GM19023 (cell line): ENCODE measurements around the gene PPIP5K1.

Experiments used
- ATAC-seq: cut with Tn5 transposase; IDR thresholded peaks from one replicate; pipeline ENCODE4 v1.9.1; 2021; ENCODE audit warnings: mild to moderate bottlenecking, moderate library complexity; ENCODE audit not compliant: unreplicated experiment

PPIP5K1 gene

GRCh38 chr15:43492673-43493601, 97.1 kb downstream of the PPIP5K1 start, which contains the start of gene TP53BP1:
Gene TP53BP1 (minus strand): TSS chr15:43493156. CDS start chr15:43493043, 113 bp downstream.
- peak; percentile 99 for ATAC-seq

GRCh38 chr15:43492266-43492665, 97.7 kb downstream of the PPIP5K1 start:
- ATAC-seq, result no peak

- no peak for ATAC-seq
Measured at GRCh38 chr15:43489191-43489590, 100.8 kb downstream of the PPIP5K1 start.

DNA sequence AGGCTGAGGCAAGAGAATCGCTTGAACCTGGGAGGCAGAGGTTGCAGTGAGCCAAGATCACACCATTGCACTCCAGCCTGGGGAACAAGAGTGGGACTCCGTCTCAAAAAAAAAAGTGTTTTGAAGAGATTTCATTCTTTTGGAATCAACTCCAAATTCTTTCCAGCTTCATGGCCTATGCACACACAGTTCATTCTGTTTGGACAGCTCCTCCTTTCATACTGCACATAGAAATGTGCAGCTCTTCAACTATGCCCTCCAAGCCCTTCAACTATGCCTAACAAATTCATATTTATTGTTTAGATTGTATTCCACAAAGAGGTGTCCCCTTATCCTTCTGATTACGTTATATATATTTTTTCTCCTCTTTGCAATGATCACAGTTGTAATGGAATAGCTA, 101.2 kb downstream of the PPIP5K1 start:
- ATAC-seq, result no peak

GRCh38 chr15:43487271-43487895, 102.6 kb downstream of the PPIP5K1 start:
- ATAC-seq, result no peak

DNA sequence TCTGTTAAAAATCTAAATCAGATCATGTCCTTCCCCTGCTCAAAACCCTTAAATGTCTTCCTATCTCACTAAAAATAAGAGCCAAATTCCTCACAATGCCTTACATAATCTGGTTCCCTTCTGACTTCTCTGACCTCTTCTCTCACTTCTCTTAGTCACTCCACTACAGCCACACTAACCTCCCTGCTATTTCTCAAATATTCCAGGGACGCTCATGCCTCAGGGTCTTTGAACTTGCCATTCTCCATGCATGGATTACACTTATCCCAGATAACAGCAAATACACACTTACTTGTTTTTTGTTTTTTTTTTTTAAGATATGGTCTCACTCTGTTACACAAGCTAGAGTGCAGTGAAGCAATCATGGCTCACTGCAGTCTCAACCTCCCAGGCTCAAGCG, 105.6 kb downstream of the PPIP5K1 start:
- no peak for ATAC-seq
